HepG2 (cell line): Measurements from ENCODE around the gene GNAT2. TPM values are rescaled to one million over a fixed set of nuclear protein-coding genes. Genes with fewer than 3 reads are reported as not detected.

ENCODE experiments used
- BCL6 ChIP-seq: IDR thresholded peaks from 2 replicates; pipeline ENCODE4 v1.6.1; 2016; ENCODE audit warnings: missing genetic modification reagents, missing compliant biosample characterization
- CEBPB ChIP-seq: IDR thresholded peaks from 2 replicates; pipeline ENCODE4 v1.6.1; 2011; ENCODE audit warnings: low read depth, low read length, improper control_type of control experiment, borderline replicate concordance
- CHD2 ChIP-seq: IDR thresholded peaks from 2 replicates; pipeline ENCODE4 v1.6.1; 2011; ENCODE audit warnings: low read depth, low read length, improper control_type of control experiment
- CREB3 ChIP-seq: sonication (generic); formaldehyde crosslinking; IDR thresholded peaks from 2 replicates; pipeline ENCODE4 v1.5.0; 2020; ENCODE audit warnings: missing genetic modification reagents
- CSRNP1 ChIP-seq: sonication (generic); formaldehyde crosslinking; IDR thresholded peaks from 2 replicates; pipeline ENCODE4 v1.8.1; 2023; ENCODE audit warnings: mild to moderate bottlenecking, missing genetic modification reagents
- DDIT3 ChIP-seq: sonication (generic); formaldehyde crosslinking; IDR thresholded peaks from 2 replicates; pipeline ENCODE4 v1.4.0; 2020; ENCODE audit warnings: mild to moderate bottlenecking, missing genetic modification reagents
- MXD4 ChIP-seq: IDR thresholded peaks from 2 replicates; pipeline ENCODE4 v1.6.1; 2016; ENCODE audit warnings: mild to moderate bottlenecking, missing biosample characterization, missing genetic modification reagents
- NFIB ChIP-seq: sonication (generic); formaldehyde crosslinking; IDR thresholded peaks from 2 replicates; pipeline ENCODE4 v1.9.0; 2021; ENCODE audit warnings: missing genetic modification reagents, mild to moderate bottlenecking, borderline replicate concordance
- PBX2 ChIP-seq: IDR thresholded peaks from 2 replicates; pipeline ENCODE4 v1.6.1; 2016; ENCODE audit warnings: control low read depth
- TERF1 ChIP-seq: sonication (generic); formaldehyde crosslinking; IDR thresholded peaks from 2 replicates; pipeline ENCODE4 v1.8.0; 2022; ENCODE audit warnings: mild to moderate bottlenecking, missing genetic modification reagents, moderate library complexity
- THRA ChIP-seq: sonication (generic); formaldehyde crosslinking; IDR thresholded peaks from 2 replicates; pipeline ENCODE4 v1.4.0; 2020; ENCODE audit warnings: missing genetic modification reagents, borderline replicate concordance
- YEATS2 ChIP-seq: sonication (generic); formaldehyde crosslinking; IDR thresholded peaks from 2 replicates; pipeline ENCODE4 v1.4.0; 2020; ENCODE audit warnings: missing genetic modification reagents, borderline replicate concordance
- ZNF335 ChIP-seq: sonication (generic); formaldehyde crosslinking; IDR thresholded peaks from 2 replicates; pipeline ENCODE4 v1.4.0; 2020; ENCODE audit warnings: missing genetic modification reagents
- ZNF446 ChIP-seq: sonication (generic); formaldehyde crosslinking; IDR thresholded peaks from 2 replicates; pipeline ENCODE4 v1.5.0; 2020; ENCODE audit warnings: mild to moderate bottlenecking, missing genetic modification reagents
- ZNF501 ChIP-seq: sonication (generic); formaldehyde crosslinking; IDR thresholded peaks from 2 replicates; pipeline ENCODE4 v1.5.1; 2020; ENCODE audit warnings: mild to moderate bottlenecking, moderate library complexity, missing genetic modification reagents
- ZNF75D ChIP-seq: sonication (generic); formaldehyde crosslinking; IDR thresholded peaks from 2 replicates; pipeline ENCODE4 v1.8.1; 2023; ENCODE audit warnings: missing genetic modification reagents, mild to moderate bottlenecking, borderline replicate concordance
- ZNF775 ChIP-seq: sonication (generic); formaldehyde crosslinking; IDR thresholded peaks from 2 replicates; pipeline ENCODE4 v1.4.0; 2020; ENCODE audit warnings: missing genetic modification reagents, mild to moderate bottlenecking, moderate library complexity, borderline replicate concordance
- ZNF800 ChIP-seq: sonication (generic); formaldehyde crosslinking; IDR thresholded peaks from 2 replicates; pipeline ENCODE4 v1.4.0; 2020; ENCODE audit warnings: missing genetic modification reagents
- polyA plus RNA-seq, 8 experiments: library from polyadenylated mRNA; depleted of rRNA in 3 of 8; stranded (reverse) in 7 of 8; unstranded in 1 of 8; fragments of >200 nt; fragmentation: Illumina TruSeq in 4 of 8; extraction: Trizol in 4 of 8; gene quantifications; 2 replicates each; pipeline versions ENCODE4 v1.2.1 to v1.2.3, GENCODE V29; 2011 to 2016; ENCODE audit warnings: low read depth in 4 of 8, missing spikeins in 1 of 8, mixed read lengths in 1 of 8; ENCODE audit not compliant: insufficient read depth in 1 of 8
- total RNA-seq, 5 experiments: library from RNA; depleted of rRNA; stranded (reverse); fragments of >200 nt; fragmentation: Illumina TruSeq; extraction: Trizol; gene quantifications; 2 replicates each; pipeline ENCODE4 v1.2.3, GENCODE V29; 2016; ENCODE audit warnings: low read depth in 1 of 5

The GNAT2 gene
- total and polyA plus RNA-seq, 2 of the 13 experiments (the other 11 are each of a cell fraction or from before 2014, with no cell fraction given), result 0.08 to 0.20 TPM

GRCh38 chr1:109619576-109620400, at the start of gene GNAT2, which contains the start of gene AMPD2 (continued):
- TF ChIP-seq ZNF501 (peak; percentile 81), PBX2 (CRISPR knock-in tag) (no peak), ZNF775 (no peak), TERF1 (CRISPR knock-in tag) (no peak), CEBPB (no peak), CSRNP1 (CRISPR knock-in tag) (no peak; the same call in 1 of the 2 replicates), ZNF335 (CRISPR knock-in tag) (no peak), CREB3 (CRISPR knock-in tag) (no peak; the same call in none of the 2 replicates), ZNF446 (CRISPR knock-in tag) (0 out of 2 replicates have a peak, but pooled peaks have one; percentile 17), ZNF75D (CRISPR knock-in tag) (no peak), DDIT3 (CRISPR knock-in tag) (no peak), MXD4 (CRISPR knock-in tag) (peak; percentile 88; the same call in 1 of the 2 replicates), YEATS2 (CRISPR knock-in tag) (peak; percentile 22; the same call in 1 of the 2 replicates), ZNF800 (CRISPR knock-in tag) (peak; percentile 66; the same call in 1 of the 2 replicates), CHD2 (peak; percentile 28; the same call in 1 of the 2 replicates), BCL6 (CRISPR knock-in tag) (no peak), THRA (peak; percentile 96), NFIB (CRISPR knock-in tag) (no peak)
